ENCODE results near the gene PCNX2. TPM values are rescaled to one million over a fixed set of nuclear protein-coding genes. Genes with fewer than 3 reads are reported as not detected.

Gene PCNX2
- total RNA-seq, 1 donor from 2014 or later, result 25.5 TPM

- no peak overlapping the region for H3K4me3 Mint-ChIP-seq (ENCODE audit: unreplicated experiment)
- H4K20me1 ChIP-seq (ENCODE audit: insufficient read depth, low read length), result no peaks in the 10 kb centered on the region
- FAIRE-seq, result no peak
- peaks cover 2% of the 10 kb centered on the region for H3K4me1 Mint-ChIP-seq (ENCODE audit: low read depth, unreplicated experiment)
- no peaks in the 10 kb centered on the region for H3K79me2 ChIP-seq (ENCODE audit: insufficient read depth, low read length)
- no peaks in the 10 kb centered on the region for H3K27me3 Mint-ChIP-seq (ENCODE audit: low read depth, unreplicated experiment)
- TF ChIP-seq, protein P1, sequence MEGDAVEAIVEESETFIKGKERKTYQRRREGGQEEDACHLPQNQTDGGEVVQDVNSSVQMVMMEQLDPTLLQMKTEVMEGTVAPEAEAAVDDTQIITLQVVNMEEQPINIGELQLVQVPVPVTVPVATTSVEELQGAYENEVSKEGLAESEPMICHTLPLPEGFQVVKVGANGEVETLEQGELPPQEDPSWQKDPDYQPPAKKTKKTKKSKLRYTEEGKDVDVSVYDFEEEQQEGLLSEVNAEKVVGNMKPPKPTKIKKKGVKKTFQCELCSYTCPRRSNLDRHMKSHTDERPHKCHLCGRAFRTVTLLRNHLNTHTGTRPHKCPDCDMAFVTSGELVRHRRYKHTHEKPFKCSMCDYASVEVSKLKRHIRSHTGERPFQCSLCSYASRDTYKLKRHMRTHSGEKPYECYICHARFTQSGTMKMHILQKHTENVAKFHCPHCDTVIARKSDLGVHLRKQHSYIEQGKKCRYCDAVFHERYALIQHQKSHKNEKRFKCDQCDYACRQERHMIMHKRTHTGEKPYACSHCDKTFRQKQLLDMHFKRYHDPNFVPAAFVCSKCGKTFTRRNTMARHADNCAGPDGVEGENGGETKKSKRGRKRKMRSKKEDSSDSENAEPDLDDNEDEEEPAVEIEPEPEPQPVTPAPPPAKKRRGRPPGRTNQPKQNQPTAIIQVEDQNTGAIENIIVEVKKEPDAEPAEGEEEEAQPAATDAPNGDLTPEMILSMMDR (IDR thresholded peaks at IDR 0.05; ENCODE audit: insufficient read depth, low read depth, low read length), result no peak
- TF ChIP-seq EZH2 (IDR thresholded peaks at IDR 0.05; ENCODE audit: insufficient read depth, low read length), result no peak
- H3K27ac ChIP-seq (ENCODE audit: low read depth, low read length), result no peak overlapping the region
- no peak for DNase-seq (ENCODE audit: low read depth)
- no peak overlapping the region for H3K4me3 ChIP-seq (ENCODE audit: insufficient read depth, low read depth, low read length)
- H3K27me3 ChIP-seq (ENCODE audit: insufficient read depth, low read length), result no peaks in the 10 kb centered on the region
- H2AFZ ChIP-seq (ENCODE audit: low read depth, low read length), result no peak overlapping the region
- peaks cover 12% of the 10 kb centered on the region for H3K36me3 ChIP-seq (ENCODE audit: insufficient read depth, low read length)
- no peak overlapping the region for H3K4me2 ChIP-seq (ENCODE audit: low read length)
- H3K9me3 Mint-ChIP-seq (ENCODE audit: unreplicated experiment), result peaks cover 23% of the 10 kb centered on the region
- H3K27ac Mint-ChIP-seq (ENCODE audit: unreplicated experiment), result no peak overlapping the region
- no peaks in the 10 kb centered on the region for H3K4me1 ChIP-seq (ENCODE audit: insufficient read depth, low read length)
- H3K36me3 Mint-ChIP-seq (ENCODE audit: low read depth, unreplicated experiment), result peaks cover 78% of the 10 kb centered on the region
- no peak overlapping the region for H3K9ac ChIP-seq (ENCODE audit: low read length)
- peaks cover 4% of the 10 kb centered on the region for H3K9me3 ChIP-seq (ENCODE audit: insufficient read depth, low read depth, low read length)
Measured at GRCh38 chr1:232996143-232996542, 299.4 kb downstream of the PCNX2 start.

GRCh38 chr1:232995189-232995588 is 300.3 kb downstream of the PCNX2 start:
- Mint-ChIP-seq H3K27ac (ENCODE audit: unreplicated experiment) (no peak overlapping the region), H3K4me1 (ENCODE audit: low read depth, unreplicated experiment) (peaks cover 6% of the 10 kb centered on the region), H3K9me3 (ENCODE audit: unreplicated experiment) (peaks cover 23% of the 10 kb centered on the region), H3K27me3 (ENCODE audit: low read depth, unreplicated experiment) (no peaks in the 10 kb centered on the region), H3K36me3 (ENCODE audit: low read depth, unreplicated experiment) (peaks cover 80% of the 10 kb centered on the region), H3K4me3 (ENCODE audit: unreplicated experiment) (no peak overlapping the region)
- Histone ChIP-seq H3K27ac (ENCODE audit: low read depth, low read length) (no peak overlapping the region), H3K4me2 (ENCODE audit: low read length) (no peak overlapping the region), H3K9ac (ENCODE audit: low read length) (no peak overlapping the region), H3K79me2 (ENCODE audit: insufficient read depth, low read length) (no peaks in the 10 kb centered on the region), H4K20me1 (ENCODE audit: insufficient read depth, low read length) (no peaks in the 10 kb centered on the region), H3K36me3 (ENCODE audit: insufficient read depth, low read length) (peaks cover 12% of the 10 kb centered on the region), H2AFZ (ENCODE audit: low read depth, low read length) (no peak overlapping the region), H3K27me3 (ENCODE audit: insufficient read depth, low read length) (no peaks in the 10 kb centered on the region), H3K9me3 (ENCODE audit: insufficient read depth, low read depth, low read length) (peaks cover 4% of the 10 kb centered on the region), H3K4me1 (ENCODE audit: insufficient read depth, low read length) (no peaks in the 10 kb centered on the region), H3K4me3 (ENCODE audit: insufficient read depth, low read depth, low read length) (no peak overlapping the region)
- FAIRE-seq, result no peak
- no peak for TF ChIP-seq EZH2 (IDR thresholded peaks at IDR 0.05; ENCODE audit: insufficient read depth, low read length)
- TF ChIP-seq, protein P1 (IDR thresholded peaks at IDR 0.05; ENCODE audit: insufficient read depth, low read depth, low read length), result no peak
- DNase-seq (ENCODE audit: low read depth), result no peak

DNA sequence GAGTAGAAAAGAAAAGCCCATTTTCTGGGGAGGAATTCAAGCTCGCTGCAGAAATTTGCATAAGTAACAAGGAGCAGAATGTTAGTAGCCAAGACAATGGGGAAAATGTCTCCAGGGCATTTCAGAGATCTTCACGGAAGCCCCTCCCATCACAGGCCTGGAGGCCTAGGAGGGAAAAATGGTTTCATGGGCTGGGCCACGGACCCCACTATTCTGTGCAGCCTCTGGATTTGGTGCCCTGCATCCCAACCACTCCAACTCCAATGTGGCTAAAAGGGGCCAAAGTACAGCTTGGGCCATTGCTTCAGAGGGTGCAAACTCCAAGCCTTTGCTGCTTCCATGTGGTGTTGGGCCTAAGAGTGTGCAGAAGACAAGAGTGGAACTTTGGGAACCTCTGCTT is 302.0 kb downstream of the PCNX2 start:
- Histone ChIP-seq H3K4me3 (ENCODE audit: insufficient read depth, low read depth, low read length) (no peak overlapping the region), H4K20me1 (ENCODE audit: insufficient read depth, low read length) (no peaks in the 10 kb centered on the region)

More for the DNA sequence above, 302.0 kb downstream of the PCNX2 start:
- Histone ChIP-seq H3K4me1 (ENCODE audit: insufficient read depth, low read length) (peaks cover 4% of the 10 kb centered on the region), H3K9ac (ENCODE audit: low read length) (no peak overlapping the region), H3K27me3 (ENCODE audit: insufficient read depth, low read length) (no peaks in the 10 kb centered on the region), H3K36me3 (ENCODE audit: insufficient read depth, low read length) (peaks cover 12% of the 10 kb centered on the region), H3K27ac (ENCODE audit: low read depth, low read length) (no peak overlapping the region), H2AFZ (ENCODE audit: low read depth, low read length) (no peak overlapping the region), H3K9me3 (ENCODE audit: insufficient read depth, low read depth, low read length) (peaks cover 4% of the 10 kb centered on the region), H3K79me2 (ENCODE audit: insufficient read depth, low read length) (no peaks in the 10 kb centered on the region), H3K4me2 (ENCODE audit: low read length) (no peak overlapping the region)
- H3K27ac Mint-ChIP-seq (ENCODE audit: unreplicated experiment), result no peak overlapping the region
- FAIRE-seq, result no peak
- DNase-seq (ENCODE audit: low read depth), result no peak
- peaks cover 8% of the 10 kb centered on the region for H3K4me1 Mint-ChIP-seq (ENCODE audit: low read depth, unreplicated experiment)
- TF ChIP-seq, protein P1 (IDR thresholded peaks at IDR 0.05; ENCODE audit: insufficient read depth, low read depth, low read length), result no peak
- no peak for TF ChIP-seq EZH2 (IDR thresholded peaks at IDR 0.05; ENCODE audit: insufficient read depth, low read length)
- H3K36me3 Mint-ChIP-seq (ENCODE audit: low read depth, unreplicated experiment), result peaks cover 71% of the 10 kb centered on the region
- H3K9me3 Mint-ChIP-seq (ENCODE audit: unreplicated experiment), result peaks cover 23% of the 10 kb centered on the region
- H3K27me3 Mint-ChIP-seq (ENCODE audit: low read depth, unreplicated experiment), result no peaks in the 10 kb centered on the region
- H3K4me3 Mint-ChIP-seq (ENCODE audit: unreplicated experiment), result no peak overlapping the region

All from astrocyte (in vitro differentiated cells and primary cell).